Measurements from ENCODE around the gene NOL4L.

The NOL4L gene

DNA sequence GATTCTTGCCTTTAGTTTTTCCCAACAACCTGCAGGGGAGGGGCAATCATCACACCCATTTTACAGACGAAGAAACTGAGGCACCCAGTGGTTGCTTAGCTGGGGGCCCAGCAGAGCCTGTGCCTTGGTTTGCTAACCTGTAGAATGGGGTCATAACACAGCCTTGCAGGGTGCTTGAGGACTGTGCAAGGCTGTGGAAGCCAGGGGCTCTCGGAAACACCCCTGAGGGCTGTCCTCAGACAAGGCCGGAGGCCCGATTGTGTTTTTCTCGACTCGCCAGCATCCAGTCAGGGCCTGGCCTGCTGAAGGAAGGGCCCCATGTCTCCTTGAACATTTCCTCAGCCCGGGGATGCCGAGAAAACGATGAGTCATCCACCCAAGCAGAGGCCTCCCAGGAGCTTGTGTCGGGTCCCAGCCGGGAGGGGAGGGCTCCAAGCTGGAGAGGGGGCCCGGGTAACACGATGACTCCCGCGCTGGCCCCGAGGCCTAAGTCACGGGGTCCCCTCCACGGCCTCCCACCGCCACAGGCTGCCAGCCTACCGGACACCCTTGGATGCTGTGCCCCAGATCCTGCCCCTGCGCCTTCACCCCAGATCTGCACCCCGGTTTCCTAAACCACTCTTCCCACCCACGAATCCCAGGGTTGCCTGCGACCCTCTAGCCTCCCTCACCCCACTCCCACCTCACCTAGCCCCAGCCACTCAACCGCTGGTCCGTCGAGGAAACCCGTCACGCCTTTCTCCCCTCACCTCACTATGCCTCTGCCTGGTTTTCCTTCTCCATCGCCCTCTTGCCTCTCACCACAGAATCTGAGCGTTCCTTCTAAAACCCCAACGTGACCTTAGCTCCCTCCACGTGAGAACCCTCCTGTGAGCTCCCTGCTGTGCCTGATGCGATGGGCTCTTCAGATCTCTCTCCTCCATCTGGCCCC lies 10.6 kb downstream of the NOL4L start:
- DNase-seq, result peak in 1 of 2 donors; percentile 51

GRCh38 chr20:32573167-32573851 lies 11.8 kb downstream of the NOL4L start:
- DNase-seq, result no peak

DNA sequence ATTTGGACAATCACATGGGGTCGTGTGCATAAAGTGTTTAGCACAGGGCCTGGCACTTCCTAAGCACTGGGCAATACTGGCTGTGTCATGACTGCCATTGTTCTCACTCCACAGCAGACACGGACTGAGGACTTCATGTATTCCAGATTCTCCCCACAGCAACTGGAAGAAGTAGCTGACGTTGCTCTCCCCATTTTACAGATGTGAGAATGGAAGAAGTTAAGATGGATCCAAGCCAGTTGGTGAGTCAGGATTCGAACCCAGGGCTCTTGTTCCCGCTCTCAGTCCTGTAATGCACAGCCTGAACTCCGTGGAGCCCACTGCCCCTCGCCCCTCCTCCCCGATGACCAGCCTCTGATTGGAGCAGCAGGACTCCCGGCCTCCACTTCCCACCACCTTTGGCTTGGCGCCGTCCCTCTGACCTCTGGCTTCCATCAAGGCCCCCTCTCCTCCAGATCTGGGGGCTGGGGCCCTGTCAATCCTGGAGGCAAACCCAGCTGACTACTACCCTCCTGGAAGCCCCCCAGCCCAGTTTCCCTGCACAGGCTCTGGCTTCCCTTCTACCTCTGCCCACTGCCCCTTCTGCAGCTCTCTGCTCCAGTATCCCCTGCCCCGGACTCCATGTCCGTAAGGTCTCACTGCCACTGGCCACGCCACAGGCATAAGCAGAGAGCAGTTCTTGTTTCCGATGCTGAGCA lies 12.7 kb downstream of the NOL4L start:
- DNase-seq, result no peak

DNA sequence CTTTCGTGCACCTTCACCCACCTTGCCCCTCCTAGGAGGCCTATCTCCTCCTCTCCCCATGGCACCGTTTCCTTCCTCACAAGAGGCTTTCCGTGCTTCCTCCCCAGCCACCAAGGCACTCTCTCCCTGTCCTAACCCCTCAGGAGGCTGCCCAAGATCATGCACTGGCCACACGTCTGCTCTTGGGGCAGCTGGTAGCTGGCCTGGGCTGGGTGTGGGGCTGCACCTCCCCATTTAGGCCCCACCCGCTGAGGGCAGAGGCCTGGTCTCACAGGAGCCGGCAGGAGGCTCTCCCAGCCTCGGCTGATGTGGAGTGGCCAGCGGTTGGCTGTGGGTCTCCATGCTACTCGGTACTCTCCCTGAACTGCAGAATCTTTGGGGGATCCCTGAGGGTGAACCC lies 13.6 kb downstream of the NOL4L start:
- DNase-seq, result no peak

DNA sequence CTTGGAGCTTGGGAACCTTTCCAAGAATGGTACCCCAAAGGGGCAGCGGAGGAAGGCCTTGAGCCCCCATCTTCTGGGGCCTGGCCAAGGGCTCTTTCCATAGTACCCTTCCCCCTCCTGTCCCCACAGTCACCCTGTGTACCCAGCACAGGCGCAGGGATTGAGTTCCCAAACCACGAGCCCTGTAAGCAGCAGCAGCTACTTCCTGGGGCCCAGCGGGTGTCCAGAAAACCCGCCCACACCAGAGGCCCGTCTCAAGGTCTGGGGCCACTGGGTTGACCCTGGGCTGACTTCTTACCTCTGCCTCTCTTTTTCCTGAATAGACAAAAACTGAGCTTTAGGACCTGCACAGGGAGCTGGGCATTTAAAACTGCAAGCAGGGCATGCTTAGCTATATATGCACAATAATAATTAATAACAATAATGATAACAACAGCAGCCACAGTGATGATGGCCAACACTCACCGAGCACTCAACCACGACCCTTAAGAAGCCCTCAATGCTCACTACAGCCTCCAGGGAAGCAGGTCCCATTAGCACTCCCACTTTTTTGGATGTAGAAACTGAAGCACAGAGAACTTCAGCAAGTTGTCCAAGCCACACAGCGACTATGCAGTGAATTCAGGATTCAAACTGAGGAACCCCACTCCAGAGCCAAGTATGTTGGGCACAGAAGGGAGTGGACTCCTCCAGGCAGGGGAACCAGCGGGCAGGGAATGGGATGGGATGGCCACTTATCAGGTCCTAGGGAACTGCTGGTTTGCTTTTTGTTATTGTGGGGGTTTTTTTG lies 14.5 kb downstream of the NOL4L start:
- DNase-seq, result no peak

GRCh38 chr20:32569380-32570305 lies 15.5 kb downstream of the NOL4L start:
- DNase-seq, result peak; percentile 24 to 36

DNA sequence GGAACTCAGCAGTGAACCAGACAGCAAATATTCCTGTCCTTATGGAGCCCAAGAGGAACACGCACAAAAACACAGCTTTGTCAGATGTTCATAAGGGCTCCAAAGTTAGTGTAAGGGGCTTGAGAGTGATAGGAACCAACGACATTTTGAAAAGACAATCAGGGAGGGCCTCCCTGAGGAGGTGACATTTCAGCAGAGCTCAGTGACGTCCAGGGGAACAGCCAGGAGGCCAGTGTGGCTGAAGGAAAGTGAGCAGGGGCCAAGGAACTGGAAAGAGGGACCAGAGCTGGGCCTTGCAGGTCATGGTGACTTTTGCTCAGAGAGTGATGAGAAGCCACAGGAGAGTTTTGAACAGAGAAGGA lies 16.1 kb downstream of the NOL4L start:
- DNase-seq, result no peak

DNA sequence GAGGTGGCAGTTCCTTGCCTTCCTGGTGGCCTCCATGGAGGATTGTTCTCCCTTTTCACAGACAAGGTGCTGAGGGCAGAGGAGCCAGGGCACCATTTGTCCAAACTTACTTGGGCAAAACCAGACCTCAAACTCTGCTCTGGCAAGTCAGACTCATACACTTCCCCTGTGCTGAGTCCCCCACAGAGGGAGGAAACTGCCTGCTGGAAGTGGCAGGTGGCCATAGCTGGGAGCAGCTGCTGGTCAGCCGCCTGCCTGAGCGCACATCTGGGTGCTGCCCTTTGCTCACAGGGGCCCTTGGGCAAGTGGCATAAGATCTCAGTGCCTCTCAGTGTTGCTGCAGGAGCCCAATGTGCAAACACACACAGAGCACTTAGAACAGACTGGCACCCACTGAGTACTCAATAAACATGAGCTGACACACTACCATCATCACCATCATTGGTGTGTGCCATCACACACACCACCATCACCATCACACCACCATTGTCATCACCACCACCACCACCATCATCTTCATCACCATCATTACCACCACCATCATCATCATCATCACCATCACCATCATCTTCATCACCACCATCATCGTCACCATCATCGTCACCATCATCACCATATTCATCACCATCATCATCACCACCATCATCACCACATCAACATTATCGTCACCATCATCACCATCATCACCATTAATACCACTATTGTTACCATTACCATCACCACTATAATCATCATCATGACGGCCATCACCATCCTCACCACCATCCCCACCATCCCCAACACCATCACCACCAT lies 17.6 kb downstream of the NOL4L start:
- DNase-seq, result no peak

- no peak for DNase-seq
Observed at GRCh38 chr20:32566379-32567374, 18.5 kb downstream of the NOL4L start.

DNA sequence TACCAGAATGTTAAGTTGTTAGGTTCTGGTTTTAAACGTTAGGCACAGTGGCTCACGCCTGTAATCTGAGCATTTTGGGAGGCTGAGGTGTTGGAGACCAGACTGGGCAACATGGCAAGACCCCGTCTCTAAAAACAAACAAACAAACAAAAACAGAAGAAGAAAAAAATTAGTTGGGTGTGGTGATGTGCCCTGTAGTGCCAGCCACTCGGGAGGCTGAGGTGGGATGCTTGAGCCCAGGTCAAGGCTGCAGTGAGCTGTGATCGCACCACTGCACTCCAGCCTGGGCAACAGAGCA lies 19.4 kb downstream of the NOL4L start:
- DNase-seq, result no peak

GRCh38 chr20:32564921-32565734 lies 20.0 kb downstream of the NOL4L start:
- DNase-seq, result peak in 1 of 2 donors; percentile 45

DNA sequence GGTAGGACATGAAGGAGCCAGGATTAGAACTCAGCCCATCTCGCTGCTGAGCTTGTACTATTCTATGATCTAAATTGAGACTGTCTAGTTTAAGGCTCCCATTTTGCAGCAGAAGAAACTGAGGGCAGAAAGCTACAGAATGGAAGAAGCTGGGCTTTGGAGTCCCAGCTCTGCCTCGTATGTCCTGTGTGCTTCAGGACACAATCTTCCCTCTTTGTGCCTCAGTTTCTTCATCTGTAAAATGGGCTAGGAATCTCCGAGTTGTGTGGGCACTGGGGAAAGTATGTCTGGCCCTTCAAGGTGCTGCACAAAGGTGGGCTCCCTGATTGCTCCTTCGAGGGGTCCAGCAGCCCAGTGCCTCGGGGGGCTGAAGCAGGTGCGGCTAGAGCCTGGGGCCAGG lies 20.7 kb downstream of the NOL4L start:
- no peak for DNase-seq

- DNase-seq, result no peak
Observed at GRCh38 chr20:32563311-32564272, 21.5 kb downstream of the NOL4L start.

- no peak for DNase-seq
Observed at GRCh38 chr20:32562495-32562911, 22.6 kb downstream of the NOL4L start.

DNA sequence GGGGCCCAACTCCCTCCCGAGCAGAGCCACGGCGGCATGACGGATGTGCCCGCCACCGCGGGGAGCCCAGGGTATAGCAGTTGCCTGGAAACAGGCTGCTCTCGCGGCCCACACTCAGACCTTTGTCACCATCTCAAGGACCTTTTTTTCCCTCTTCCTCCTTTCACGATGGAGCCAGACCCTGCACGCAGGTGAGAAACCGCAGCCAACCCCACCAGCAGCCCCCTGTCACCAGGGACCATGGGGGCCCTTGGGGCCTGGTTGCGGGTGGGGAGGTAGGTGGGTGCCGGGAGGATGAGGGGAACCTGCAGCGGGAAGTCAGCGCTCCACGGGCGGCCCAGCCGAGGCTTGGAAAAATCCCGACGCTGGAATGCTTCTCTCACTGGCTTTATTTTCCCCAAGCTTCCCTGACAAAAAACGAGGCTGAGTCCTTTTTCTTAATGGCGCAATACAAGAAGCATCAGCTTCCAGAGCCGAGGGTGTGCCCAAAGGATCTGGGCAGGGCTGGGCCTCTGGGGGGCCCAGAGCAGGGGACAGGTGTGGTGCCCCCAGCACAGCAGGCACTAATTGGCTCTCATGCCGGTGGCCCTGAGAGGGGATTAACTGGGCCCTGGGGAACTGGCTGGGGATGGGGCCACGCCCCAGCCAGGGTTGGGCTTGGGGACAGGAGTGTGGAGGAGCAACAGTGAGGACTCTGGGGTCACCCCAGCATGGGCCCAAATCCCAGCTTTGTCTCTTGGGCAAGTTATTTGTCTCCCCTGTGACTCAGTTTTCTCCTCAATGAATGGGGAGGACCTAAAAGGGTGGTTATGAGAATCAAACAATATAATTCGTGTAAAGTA lies 23.9 kb downstream of the NOL4L start:
- no peak for DNase-seq

DNA sequence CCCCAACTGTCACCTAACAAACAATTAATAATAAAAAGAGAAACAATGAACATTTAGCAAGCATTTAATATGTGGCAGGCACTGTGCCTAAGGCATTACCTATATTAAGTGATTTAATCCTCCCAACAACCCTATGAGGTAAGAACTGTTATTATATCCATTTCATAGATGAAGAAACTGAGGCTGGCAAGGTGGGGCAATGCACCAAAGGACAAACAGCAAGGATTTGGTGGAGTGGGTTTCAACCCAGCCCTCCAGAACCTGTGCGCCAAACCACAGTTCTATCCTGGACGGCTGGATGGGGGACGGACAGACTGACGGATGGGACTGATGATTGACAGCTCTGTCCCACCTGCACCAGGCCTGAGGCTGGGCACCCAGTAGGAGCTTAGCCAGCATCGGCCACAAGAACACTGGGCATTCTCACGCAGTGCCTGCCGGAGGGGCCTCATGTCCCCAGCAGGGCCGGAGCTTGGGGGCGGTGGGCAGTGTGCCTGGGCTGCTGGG lies 24.6 kb downstream of the NOL4L start:
- DNase-seq, result no peak

Data from CD4-positive, alpha-beta T cell treated with Interleukin-4 for 1 hour (primary cell).